ENCODE results near the gene C1orf35. TPM values are rescaled to one million over a fixed set of nuclear protein-coding genes. Genes with fewer than 3 reads are reported as not detected.

The C1orf35 gene
- total and polyA plus RNA-seq, 9 of the 15 experiments (the other 6 are each of a cell fraction or from before 2014, with no cell fraction given): 3.2 to 48.7 (median 12.5) TPM

DNA sequence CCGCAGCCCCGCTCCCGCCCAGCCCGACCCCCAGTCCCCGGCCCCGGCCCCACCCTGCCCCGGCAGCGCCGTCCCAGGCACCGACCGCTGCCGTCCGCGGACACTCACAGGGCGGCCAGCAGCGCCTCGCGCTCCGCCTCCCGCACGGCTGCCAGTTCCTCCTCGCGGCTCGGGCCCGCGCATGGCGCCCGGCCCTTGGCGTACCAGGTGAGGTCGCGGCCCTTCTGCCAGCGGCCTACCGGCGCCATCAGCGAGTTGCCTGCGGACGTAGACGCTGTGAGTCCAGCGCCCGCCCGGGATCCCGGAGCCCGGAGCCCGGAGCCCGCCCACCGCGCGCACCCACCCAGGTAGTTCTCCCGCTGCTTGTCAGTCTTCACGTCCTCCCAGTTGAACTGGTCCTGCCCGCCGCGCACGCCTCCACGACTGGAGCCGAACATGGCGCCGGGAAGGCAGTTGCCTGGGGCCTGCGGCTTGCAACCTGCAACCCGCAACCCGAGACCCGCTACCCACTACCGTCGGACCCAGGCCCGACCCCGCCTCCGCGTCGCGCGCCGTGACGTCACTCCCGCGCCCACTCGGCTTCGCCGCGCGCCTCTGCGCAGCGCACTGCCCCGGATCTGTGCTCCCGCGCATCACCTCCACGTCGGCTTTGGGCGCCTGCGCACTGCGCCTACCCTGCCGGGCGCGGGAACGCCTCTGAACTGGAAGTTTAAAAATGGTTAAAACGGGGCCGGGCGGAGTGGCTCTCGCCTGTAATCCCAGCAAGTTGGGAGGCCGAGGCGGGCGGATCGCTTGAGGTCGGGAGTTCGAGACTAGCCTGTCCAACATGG is at the start of gene C1orf35 (continued):
- TF ChIP-seq, protein P1, sequence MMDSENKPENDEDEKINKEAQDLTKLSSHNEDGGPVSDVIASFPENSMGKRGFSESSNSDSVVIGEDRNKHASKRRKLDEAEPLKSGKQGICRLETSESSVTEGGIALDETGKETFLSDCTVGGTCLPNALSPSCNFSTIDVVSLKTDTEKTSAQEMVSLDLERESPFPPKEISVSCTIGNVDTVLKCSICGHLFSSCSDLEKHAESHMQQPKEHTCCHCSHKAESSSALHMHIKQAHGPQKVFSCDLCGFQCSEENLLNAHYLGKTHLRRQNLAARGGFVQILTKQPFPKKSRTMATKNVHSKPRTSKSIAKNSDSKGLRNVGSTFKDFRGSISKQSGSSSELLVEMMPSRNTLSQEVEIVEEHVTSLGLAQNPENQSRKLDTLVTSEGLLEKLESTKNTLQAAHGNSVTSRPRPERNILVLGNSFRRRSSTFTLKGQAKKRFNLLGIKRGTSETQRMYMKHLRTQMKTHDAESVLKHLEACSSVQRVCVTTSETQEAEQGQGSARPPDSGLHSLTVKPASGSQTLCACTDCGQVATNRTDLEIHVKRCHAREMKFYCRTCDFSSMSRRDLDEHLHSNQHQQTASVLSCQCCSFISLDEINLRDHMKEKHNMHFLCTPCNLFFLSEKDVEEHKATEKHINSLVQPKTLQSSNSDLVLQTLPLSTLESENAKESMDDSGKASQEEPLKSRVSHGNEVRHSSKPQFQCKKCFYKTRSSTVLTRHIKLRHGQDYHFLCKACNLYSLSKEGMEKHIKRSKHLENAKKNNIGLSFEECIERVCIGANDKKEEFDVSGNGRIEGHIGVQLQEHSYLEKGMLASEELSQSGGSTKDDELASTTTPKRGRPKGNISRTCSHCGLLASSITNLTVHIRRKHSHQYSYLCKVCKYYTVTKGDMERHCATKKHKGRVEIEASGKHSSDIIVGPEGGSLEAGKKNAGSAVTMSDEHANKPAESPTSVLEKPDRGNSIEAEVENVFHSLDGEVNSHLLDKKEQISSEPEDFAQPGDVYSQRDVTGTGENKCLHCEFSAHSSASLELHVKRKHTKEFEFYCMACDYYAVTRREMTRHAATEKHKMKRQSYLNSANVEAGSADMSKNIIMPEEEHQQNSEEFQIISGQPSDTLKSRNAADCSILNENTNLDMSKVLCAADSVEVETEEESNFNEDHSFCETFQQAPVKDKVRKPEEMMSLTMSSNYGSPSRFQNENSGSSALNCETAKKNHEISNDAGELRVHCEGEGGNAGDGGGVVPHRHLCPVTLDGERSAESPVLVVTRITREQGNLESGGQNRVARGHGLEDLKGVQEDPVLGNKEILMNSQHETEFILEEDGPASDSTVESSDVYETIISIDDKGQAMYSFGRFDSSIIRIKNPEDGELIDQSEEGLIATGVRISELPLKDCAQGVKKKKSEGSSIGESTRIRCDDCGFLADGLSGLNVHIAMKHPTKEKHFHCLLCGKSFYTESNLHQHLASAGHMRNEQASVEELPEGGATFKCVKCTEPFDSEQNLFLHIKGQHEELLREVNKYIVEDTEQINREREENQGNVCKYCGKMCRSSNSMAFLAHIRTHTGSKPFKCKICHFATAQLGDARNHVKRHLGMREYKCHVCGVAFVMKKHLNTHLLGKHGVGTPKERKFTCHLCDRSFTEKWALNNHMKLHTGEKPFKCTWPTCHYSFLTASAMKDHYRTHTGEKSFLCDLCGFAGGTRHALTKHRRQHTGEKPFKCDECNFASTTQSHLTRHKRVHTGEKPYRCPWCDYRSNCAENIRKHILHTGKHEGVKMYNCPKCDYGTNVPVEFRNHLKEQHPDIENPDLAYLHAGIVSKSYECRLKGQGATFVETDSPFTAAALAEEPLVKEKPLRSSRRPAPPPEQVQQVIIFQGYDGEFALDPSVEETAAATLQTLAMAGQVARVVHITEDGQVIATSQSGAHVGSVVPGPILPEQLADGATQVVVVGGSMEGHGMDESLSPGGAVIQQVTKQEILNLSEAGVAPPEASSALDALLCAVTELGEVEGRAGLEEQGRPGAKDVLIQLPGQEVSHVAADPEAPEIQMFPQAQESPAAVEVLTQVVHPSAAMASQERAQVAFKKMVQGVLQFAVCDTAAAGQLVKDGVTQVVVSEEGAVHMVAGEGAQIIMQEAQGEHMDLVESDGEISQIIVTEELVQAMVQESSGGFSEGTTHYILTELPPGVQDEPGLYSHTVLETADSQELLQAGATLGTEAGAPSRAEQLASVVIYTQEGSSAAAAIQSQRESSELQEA (IDR thresholded peaks at IDR 0.05; ENCODE audit: low read depth): no peak
- TF ChIP-seq TAF1 (IDR thresholded peaks at IDR 0.05; ENCODE audit: control insufficient read depth, extremely low read depth, insufficient read depth, low read length, severe bottlenecking) (peak; percentile 60), MYC (IDR thresholded peaks at IDR 0.05; ENCODE audit: low read depth, low read length) (peak; percentile 86), MYC (CRISPR knock-in tag; IDR thresholded peaks at IDR 0.05; ENCODE audit: borderline replicate concordance, low read depth) (no peak), BRF1 (IDR thresholded peaks at IDR 0.05; ENCODE audit: borderline replicate concordance, extremely low read depth, insufficient read length) (no peak), NR2C1 (IDR thresholded peaks at IDR 0.05) (peak; percentile 48), NR2C1 (tag; IDR thresholded peaks at IDR 0.05) (peak; percentile 52; the same call in 1 of the 2 replicates), RBBP5 (IDR thresholded peaks at IDR 0.05; ENCODE audit: borderline replicate concordance, insufficient read depth, low read length, poor library complexity, severe bottlenecking) (peak; percentile 91), ZC3H4 (CRISPR knock-in tag; IDR thresholded peaks at IDR 0.05; ENCODE audit: borderline replicate concordance) (no peak), BRD4 (IDR thresholded peaks at IDR 0.05) (no peak), CC2D1A (IDR thresholded peaks at IDR 0.05) (no peak), NRF1 (conservative IDR thresholded peaks at IDR 0.05 in 1 of 2, IDR thresholded peaks at IDR 0.05 in 1 of 2) (peak; percentile 99 to 100), PHB (CRISPR knock-in tag; IDR thresholded peaks at IDR 0.05) (no peak; the same call in none of the 2 replicates)
- TF ChIP-seq, protein P2, sequence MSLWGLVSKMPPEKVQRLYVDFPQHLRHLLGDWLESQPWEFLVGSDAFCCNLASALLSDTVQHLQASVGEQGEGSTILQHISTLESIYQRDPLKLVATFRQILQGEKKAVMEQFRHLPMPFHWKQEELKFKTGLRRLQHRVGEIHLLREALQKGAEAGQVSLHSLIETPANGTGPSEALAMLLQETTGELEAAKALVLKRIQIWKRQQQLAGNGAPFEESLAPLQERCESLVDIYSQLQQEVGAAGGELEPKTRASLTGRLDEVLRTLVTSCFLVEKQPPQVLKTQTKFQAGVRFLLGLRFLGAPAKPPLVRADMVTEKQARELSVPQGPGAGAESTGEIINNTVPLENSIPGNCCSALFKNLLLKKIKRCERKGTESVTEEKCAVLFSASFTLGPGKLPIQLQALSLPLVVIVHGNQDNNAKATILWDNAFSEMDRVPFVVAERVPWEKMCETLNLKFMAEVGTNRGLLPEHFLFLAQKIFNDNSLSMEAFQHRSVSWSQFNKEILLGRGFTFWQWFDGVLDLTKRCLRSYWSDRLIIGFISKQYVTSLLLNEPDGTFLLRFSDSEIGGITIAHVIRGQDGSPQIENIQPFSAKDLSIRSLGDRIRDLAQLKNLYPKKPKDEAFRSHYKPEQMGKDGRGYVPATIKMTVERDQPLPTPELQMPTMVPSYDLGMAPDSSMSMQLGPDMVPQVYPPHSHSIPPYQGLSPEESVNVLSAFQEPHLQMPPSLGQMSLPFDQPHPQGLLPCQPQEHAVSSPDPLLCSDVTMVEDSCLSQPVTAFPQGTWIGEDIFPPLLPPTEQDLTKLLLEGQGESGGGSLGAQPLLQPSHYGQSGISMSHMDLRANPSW (CRISPR knock-in tag; IDR thresholded peaks at IDR 0.05): peak; percentile 97
- TF ChIP-seq, protein P3, sequence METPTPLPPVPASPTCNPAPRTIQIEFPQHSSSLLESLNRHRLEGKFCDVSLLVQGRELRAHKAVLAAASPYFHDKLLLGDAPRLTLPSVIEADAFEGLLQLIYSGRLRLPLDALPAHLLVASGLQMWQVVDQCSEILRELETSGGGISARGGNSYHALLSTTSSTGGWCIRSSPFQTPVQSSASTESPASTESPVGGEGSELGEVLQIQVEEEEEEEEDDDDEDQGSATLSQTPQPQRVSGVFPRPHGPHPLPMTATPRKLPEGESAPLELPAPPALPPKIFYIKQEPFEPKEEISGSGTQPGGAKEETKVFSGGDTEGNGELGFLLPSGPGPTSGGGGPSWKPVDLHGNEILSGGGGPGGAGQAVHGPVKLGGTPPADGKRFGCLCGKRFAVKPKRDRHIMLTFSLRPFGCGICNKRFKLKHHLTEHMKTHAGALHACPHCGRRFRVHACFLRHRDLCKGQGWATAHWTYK (CRISPR knock-in tag; IDR thresholded peaks at IDR 0.05): no peak
